GM19193 (cell line): ENCODE data around the gene PRR12.

Source experiments
- POLR2A ChIP-seq: IDR thresholded peaks from 4 replicates; pipeline ENCODE4 v1.6.1; 2011; ENCODE audit not compliant: insufficient read depth, insufficient read length; ENCODE audit errors: extremely low read depth

The PRR12 gene

DNA sequence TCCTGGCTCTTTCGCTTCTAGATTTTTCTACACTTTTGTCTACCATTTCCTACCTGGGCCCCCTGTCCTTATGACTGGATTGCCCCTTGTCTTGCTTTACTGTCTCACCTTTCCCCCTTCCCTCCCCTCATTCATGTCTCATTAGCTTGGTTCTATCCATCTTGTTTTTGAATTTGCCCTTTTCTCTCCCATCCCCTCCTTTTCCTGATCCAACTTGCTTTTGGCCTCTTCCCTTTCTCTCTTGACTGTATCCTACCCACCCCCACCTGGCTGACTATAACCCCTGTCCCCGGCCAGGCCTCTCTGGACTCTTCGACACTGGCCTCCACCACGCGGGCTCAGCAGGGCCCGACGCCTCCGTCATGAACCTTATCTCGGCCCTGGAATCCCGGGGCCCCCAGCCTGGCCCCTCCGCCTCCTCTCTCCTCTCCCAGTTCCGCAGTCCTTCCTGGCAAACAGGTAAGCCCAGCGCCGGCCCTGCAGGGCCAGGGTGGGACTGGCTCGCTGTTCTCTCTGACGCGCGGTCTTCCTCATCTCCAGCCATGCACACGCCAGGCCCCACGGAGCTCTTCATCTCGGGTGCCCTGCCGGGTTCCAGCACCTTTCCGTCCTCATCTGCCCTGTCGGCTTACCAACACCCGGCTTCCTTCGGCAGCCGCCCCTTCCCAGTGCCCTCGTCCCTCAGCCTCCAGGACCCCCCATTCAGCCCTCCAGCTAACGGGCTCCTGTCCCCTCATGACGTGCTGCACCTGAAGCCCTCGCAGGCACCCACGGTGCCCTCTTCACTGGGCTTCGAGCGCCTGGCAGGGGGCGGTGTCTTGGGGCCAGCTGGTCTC lies 3.4 kb downstream of the PRR12 start:
- no peak for TF ChIP-seq POLR2A

DNA sequence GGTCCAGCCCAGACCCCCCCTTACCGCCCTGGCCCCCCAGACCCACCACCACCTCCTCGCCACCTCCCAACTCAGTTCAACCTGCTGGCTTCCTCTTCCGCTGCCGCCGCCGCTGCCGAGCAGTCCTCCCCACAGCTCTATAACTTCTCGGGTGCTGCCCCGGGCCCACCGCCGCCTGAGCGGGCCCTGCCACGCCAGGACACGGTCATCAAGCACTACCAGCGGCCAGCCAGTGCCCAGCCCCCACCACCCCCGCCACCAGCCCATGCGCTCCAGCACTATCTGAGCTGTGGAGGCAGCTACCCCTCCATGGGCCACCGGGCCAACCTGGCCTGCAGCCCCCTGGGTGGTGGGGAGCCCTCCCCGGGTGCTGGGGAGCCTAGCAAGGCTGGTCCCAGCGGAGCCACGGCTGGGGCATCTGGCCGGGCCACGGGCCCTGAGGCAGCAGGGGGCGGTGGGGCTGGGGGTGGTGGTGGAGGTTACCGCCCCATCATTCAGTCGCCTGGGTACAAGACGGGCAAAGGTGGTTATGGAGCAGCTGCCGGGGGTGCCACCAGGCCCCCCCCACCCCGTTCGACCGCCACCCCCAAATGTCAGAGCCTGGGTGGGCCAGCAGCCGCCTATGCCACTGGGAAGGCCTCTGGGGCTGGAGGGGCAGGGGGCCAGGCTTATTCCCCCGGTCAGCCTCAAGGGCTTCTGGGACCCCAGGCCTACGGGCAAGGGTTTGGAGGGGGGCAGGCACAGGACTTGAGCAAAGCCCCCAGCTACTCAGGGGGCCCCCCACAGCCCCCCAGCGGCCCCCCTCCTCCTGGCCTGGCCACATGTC lies 4.2 kb downstream of the PRR12 start:
- TF ChIP-seq POLR2A = no peak

DNA sequence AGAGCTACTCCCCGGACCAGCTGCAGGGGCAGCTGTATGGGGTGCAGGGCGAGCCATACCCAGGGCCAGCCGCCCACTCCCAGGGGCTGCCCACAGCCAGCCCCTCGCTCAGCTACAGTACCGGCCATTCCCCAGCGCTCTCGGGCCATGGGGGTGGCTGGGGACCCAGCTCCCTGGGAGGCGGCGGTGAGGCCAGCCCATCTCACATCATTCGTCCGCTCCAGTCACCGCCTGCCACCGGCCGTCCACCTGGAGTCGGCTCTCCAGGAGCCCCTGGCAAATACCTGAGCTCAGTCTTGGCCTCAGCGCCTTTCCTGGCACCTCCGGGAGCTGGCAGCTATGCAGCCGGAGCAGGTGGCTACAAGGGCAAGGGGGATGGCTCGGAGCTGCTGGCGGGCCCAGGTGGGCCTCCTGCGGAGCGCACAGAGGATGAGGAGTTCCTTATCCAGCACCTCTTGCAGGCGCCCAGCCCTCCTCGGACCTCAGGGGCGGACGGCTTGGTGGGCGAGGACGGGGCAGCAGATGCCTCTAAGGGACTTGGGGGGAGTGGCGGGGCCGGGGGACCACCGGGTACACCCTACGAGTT lies 4.9 kb downstream of the PRR12 start:
- no peak for TF ChIP-seq POLR2A

DNA sequence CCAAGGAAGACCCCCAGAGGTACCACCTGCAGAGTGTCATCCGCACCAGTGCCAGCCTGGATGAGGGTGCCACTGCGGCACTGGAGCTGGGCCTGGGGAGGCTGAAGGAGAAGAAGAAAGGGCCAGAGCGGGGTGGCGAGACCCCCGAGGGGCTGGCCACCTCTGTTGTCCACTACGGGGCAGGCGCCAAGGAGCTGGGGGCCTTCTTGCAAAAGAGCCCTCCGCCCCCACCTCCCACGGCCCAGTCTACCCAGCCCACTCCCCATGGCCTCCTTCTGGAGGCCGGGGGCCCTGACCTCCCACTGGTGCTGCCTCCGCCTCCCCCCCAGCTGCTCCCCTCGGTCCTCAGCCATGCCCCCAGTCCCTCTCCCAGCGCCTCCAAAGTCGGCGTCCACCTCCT lies 5.4 kb downstream of the PRR12 start:
- no peak for TF ChIP-seq POLR2A

DNA sequence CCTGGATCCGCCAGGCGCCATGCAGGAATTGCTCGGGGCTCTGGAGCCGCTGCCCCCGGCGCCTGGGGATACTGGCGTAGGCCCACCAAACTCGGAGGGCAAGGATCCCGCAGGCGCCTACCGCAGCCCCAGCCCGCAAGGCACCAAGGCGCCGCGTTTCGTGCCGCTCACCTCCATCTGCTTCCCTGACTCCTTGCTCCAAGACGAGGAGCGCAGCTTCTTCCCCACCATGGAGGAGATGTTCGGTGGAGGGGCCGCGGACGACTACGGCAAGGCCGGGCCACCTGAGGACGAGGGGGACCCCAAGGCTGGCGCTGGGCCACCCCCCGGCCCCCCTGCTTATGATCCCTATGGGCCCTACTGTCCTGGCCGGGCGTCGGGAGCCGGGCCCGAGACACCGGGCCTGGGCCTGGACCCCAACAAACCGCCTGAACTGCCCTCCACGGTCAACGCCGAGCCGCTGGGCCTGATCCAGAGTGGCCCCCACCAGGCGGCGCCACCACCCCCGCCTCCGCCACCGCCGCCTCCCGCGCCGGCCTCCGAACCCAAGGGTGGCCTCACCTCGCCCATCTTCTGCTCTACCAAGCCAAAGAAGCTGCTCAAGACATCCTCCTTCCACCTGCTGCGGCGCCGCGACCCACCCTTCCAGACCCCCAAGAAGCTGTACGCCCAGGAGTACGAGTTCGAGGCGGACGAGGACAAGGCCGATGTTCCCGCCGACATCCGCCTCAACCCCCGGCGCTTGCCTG lies 6.1 kb downstream of the PRR12 start:
- TF ChIP-seq POLR2A = no peak

DNA sequence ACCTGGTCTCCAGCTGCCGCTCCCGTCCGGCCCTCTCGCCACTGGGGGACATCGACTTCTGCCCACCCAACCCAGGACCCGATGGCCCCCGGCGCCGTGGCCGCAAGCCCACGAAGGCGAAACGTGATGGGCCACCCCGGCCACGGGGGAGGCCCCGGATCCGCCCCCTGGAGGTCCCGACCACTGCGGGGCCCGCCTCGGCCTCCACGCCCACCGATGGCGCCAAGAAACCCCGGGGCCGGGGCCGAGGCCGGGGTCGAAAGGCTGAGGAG lies 6.7 kb downstream of the PRR12 start:
- no peak for TF ChIP-seq POLR2A

DNA sequence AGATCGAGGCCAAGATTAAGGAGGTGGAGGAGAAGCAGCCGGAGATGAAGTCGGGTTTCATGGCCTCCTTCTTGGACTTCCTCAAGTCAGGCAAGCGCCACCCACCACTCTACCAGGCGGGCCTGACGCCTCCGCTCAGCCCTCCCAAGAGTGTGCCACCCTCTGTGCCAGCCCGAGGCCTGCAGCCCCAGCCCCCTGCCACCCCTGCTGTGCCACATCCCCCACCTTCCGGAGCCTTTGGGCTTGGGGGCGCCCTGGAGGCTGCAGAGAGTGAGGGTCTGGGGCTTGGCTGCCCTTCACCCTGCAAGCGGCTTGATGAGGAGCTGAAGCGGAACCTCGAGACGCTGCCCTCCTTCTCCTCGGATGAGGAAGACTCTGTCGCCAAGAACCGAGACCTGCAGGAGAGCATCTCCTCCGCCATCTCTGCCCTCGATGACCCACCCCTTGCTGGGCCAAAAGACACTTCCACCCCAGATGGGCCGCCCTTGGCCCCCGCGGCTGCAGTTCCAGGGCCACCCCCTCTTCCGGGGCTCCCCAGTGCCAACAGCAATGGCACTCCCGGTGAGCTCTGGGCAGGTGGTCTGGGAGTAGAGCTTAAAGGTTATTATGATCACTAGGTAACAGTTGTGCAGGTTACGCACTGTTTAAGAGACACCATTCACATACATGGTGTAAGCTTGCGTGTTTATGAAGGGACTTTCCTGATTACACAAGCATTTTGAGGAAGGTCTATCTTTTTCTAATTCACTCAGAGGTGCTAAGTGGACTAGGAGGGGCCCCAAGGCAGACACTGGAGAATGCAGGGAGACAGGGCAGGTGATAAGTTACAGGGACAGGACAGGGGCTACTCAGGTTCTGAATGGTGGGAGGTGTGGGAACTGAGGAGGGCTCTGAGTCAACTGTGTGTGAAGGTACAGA lies 8.7 kb downstream of the PRR12 start:
- TF ChIP-seq POLR2A = no peak

DNA sequence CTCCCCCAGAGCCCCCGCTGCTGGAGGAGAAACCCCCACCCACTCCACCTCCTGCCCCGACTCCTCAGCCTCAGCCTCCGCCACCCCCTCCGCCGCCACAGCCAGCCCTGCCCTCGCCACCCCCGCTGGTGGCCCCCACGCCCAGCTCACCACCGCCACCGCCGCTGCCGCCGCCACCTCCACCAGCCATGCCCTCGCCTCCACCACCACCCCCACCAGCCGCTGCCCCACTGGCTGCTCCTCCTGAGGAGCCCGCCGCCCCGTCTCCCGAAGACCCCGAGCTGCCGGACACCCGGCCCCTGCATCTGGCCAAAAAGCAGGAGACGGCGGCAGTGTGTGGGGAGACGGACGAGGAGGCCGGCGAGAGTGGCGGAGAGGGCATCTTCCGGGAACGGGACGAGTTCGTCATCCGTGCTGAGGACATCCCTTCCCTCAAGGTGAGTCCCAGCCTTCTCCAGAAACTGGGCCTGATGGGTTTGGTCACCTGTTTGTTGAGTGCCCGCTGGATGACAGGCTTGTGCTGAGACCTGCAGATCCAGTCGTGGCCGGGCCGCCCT lies 10.6 kb downstream of the PRR12 start:
- TF ChIP-seq POLR2A = no peak

DNA sequence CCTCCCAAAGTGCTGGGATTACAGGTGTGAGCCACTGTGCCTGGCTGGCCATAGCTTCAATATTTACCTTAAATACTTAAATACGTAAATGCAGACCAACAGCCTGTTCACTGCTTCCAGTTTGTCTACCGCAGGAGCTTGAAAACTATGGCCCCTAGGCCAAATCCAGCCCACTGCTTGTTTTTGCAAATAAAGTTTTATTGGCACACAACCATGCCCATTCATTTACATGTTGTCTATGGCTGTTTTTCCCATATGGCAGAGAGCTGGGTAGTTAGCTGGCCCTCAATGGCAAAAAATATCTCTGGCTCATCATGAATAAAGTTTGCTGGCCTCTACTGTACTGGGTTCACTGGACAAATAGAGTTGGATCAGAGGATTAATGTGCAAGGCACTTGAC lies 11.8 kb downstream of the PRR12 start:
- no peak for TF ChIP-seq POLR2A

DNA sequence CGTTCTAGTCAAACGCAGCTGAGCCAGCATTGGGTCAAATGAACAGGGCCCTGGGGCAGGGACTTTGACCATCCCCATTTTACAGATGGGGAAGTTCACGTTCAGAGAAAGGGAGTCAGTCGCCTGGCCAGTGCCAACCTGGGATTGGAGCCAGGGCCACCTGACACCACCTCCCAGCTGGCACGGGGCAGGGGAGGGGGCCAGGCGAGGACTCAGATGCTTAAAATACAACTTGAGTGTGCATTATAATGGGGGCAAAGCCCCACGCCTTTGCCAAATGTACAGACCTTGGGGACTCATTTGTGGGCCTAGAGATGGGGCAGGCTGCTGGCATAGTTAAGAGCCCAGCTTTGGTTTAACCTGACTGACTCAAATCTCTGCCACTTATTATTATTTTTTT lies 14.6 kb downstream of the PRR12 start:
- TF ChIP-seq POLR2A = no peak

DNA sequence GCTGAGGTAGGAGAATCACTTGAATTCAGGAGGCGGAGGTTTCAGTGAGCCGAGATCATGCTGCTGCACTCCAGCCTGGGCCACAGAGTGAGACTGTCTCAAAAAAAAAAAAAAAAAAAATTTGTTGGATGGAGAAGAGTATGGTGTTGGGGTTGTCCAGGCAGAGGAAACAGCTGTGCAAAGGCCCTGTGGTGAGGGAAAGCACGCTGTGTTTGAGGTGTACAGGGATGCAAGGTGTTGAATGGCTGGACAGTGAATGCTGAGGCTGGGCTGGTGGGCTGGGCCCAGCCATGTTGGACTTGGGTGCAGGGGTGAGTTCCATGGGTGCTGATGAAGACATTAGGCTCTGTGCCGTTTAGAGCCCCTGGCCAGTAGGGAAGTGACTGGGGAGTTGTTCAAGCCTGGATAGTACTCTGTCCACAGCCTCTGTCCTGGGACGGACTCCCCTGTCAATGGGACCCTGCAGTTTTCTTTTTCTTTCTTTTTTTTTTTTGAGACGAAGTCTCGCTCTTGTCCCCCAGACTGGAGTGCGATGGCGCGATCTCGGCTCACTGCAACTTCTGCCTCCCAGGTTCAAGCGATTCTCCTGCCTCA lies 18.6 kb downstream of the PRR12 start:
- no peak for TF ChIP-seq POLR2A

DNA sequence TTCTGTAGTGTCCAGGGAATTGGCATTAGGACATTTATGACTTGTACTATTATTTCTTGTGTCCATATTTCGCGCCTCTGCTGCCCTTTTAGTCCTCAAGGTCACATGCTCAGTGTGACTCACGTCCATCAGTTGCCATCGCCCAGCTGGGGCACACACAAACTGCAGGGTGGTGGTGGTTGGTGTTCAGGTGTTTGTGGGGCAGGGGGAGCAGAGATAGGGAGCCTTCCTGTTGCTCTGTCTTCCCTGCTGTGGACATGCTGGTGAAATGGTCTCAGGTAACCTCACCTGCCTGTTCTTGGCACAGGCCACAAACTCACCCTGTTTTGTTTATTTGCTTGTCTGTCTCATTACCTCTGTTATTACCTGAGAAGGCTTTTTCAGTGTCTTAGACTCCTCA lies 22.4 kb downstream of the PRR12 start:
- TF ChIP-seq POLR2A = no peak

DNA sequence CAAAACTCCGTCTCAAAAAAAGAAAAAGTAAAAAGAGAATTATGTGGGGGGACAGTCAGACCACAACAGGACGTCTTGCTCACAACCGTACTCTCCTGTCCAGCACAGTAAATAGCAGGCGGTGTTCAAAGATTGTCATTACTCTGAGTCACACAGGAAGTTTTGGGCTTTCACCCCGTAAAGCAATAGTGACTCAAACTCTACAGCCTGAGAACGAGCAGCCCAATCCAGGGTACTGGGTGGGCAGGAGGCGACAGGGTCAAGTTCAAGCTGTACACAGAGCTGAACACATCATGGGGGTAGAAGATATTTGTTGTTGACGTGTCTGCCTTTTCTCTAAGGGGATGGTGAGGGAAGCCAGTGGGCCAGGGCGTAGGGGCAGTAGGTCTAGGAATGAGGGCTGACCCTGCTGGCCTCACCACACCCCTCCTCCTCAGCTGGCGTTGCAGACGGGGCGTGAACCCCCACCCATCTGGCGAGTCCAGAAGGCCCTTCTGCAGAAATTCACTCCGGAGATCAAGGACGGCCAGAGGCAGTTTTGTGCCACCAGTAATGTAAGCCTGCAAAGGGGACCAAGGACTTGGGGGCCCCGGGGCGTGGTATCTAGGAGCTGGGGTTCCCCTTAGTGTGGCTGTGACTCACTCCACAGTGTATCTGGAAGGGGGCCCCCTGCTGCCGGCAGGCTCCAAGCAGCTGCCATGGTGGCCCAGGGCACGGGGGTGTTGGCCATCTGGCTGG lies 23.3 kb downstream of the PRR12 start:
- no peak for TF ChIP-seq POLR2A
